Measurements from ENCODE around the gene WIPF3.

Gene WIPF3

GRCh38 chr7:29881724-29882123 is 75.4 kb downstream of the WIPF3 start:
- H3K4me3 ChIP-seq (replicated peaks in 1 of 2; ENCODE audit: low read depth in 2 of 2, low read length in 2 of 2) = no peak overlapping the region
- DNase-seq (ENCODE audit: low read depth in 2 of 2) = no peak
- TF ChIP-seq CTCF (IDR thresholded peaks at IDR 0.05; ENCODE audit: low read depth, low read length) = no peak

DNA sequence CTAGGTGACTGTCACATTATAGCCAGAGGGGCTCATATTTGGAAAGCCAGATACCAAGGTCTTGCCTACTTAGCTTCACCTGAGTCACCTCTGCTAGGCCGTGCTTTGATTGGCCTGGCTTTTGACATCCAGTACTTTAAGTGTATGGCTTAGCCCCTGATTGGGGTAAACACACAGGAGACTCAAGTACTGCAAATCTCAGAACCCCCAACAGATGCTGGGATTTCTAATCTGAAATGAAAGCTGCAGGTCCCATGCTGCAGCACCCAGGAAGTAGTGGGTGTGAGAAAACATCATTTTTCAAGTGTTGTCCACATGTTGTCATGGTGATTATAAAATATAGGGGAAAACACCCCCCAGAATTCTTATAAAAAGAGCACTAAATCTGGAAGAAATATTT is 76.2 kb downstream of the WIPF3 start:
- H3K4me3 ChIP-seq (replicated peaks in 1 of 2; ENCODE audit: low read depth in 2 of 2, low read length in 2 of 2) = no peak overlapping the region
- no peak for DNase-seq (ENCODE audit: low read depth in 2 of 2)
- TF ChIP-seq CTCF (IDR thresholded peaks at IDR 0.05; ENCODE audit: low read depth, low read length) = no peak

DNA sequence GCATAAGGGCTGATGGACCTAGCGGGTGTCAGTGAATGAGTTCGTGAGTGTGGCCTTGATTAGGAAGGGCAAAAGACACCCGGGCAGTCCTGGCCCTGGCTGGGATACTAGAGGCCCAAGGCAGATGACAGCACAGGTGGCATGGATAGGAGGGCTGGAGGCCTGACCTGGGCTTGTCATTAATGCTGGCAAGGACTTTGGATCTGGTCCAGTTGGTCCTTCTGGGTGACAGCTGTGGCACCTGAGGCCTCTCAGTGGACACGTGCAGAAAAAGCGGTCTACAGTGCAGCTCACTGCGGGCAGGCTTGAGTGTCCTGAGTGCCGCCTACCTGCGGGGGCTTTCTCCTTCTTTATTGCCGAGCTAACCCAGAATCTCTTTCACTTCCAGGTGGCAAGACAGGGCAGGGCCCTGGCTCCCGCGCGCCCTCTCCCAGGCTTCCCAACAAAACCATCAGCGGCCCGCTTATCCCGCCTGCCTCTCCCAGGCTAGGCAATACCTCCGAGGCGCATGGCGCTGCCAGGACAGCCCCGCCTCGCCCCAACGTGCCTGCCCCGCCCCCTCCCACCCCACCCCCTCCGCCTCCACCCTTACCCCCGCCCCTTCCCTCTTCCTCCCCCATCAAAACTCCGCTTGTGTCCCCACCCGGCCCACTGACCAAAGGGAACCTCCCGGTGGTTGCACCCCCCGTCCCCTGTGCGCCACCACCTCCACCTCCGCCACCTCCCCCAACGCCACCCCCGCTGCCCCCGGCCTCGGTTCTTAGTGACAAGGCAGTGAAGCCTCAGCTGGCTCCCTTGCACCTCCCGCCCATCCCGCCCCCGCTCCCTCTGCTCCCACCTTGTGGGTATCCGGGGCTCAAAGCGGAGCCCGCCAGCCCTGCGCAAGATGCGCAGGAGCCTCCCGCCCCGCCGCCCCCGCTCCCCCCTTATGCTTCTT is 77.4 kb downstream of the WIPF3 start:
- no peak for TF ChIP-seq CTCF (IDR thresholded peaks at IDR 0.05; ENCODE audit: low read depth, low read length)
- H3K4me3 ChIP-seq (replicated peaks in 1 of 2; ENCODE audit: low read depth in 2 of 2, low read length in 2 of 2) = no peak overlapping the region

GRCh38 chr7:29884399-29885272 is 78.3 kb downstream of the WIPF3 start:
- TF ChIP-seq CTCF (IDR thresholded peaks at IDR 0.05; ENCODE audit: low read depth, low read length) = no peak
- H3K4me3 ChIP-seq (replicated peaks in 1 of 2; ENCODE audit: low read depth in 2 of 2, low read length in 2 of 2) = no peak overlapping the region
- no peak for DNase-seq (ENCODE audit: low read depth in 2 of 2)

More for the DNA sequence above, 77.4 kb downstream of the WIPF3 start:
- DNase-seq (ENCODE audit: low read depth in 2 of 2) = no peak

DNA sequence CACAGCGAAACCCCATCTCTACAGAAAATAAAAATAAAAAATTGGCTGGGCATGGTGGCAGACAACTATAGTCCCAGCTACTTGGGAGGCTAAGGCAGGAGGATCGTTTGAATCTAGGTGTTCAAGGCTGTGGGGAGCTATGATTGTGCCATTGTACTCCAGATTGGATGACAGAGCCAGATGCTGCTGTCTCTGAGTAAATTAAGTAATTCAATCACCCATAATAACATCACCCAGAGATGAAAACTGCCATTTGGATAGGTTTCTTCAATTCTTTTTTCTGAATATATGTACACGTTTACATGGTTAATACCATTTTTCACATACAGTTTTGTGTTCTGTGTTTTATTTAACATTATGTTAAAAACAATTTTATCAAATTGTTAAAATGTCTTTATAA is 79.3 kb downstream of the WIPF3 start:
- no peak for TF ChIP-seq CTCF (IDR thresholded peaks at IDR 0.05; ENCODE audit: low read depth, low read length)
- no peak overlapping the region for H3K4me3 ChIP-seq (replicated peaks in 1 of 2; ENCODE audit: low read depth in 2 of 2, low read length in 2 of 2)

DNA sequence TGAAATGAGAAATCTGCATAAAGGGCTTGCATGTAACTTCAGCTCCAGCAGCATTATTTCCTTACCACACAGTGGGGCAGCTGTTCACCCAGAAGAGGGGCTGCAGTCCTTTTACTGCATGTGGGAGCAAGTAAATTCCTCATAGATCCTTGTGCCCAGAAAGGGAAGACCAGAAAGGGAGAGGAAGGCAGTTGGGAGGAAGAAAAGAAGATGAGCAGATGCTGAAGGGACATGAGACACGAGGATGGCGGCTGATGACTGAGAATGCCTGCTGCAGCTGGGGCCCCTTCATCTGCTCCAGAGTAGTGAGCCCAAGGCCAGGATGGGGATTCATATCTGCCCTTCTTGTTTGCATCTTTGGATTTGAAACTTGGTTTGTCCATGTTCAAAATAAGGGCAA is 80.5 kb downstream of the WIPF3 start:
- H3K4me3 ChIP-seq (replicated peaks in 1 of 2; ENCODE audit: low read depth in 2 of 2, low read length in 2 of 2) = no peak overlapping the region
- DNase-seq (ENCODE audit: low read depth in 2 of 2) = no peak
- TF ChIP-seq CTCF (IDR thresholded peaks at IDR 0.05; ENCODE audit: low read depth, low read length) = no peak

More for the DNA sequence above, 79.3 kb downstream of the WIPF3 start:
- no peak for DNase-seq (ENCODE audit: low read depth in 2 of 2)
